Liver (tissue), 9 donors: ENCODE measurements around the gene ALAS1. TPM values are rescaled to one million over a fixed set of nuclear protein-coding genes. Genes with fewer than 3 reads are reported as not detected.

ENCODE experiments used
- DNase-seq: peaks from one replicate; pipeline ENCODE4 v3.0.0-alpha.2; 2017; ENCODE audit warnings: low spot score
- H3K27ac ChIP-seq, 2 donors: one replicate each; pipeline ENCODE4 v1.7.0; 2013; ENCODE audit warnings: inconsistent platforms in 2 of 2, low read length in 2 of 2, control low read depth in 1 of 2, low read depth in 1 of 2, mild to moderate bottlenecking in 1 of 2
- H3K27me3 ChIP-seq, 4 donors: one replicate each; pipeline versions ENCODE4 v1.6.1 to v1.7.0; 2013; ENCODE audit warnings: low read length in 3 of 4, inconsistent platforms in 1 of 4, mild to moderate bottlenecking in 1 of 4, moderate library complexity in 1 of 4; ENCODE audit not compliant: control insufficient read depth in 4 of 4, insufficient read depth in 4 of 4
- H3K36me3 ChIP-seq, 4 donors: one replicate each; pipeline versions ENCODE4 v1.6.1 to v1.7.0; 2013; ENCODE audit warnings: low read length in 3 of 4, mild to moderate bottlenecking in 3 of 4, low read depth in 1 of 4, moderate library complexity in 1 of 4; ENCODE audit not compliant: control insufficient read depth in 4 of 4, insufficient read depth in 3 of 4
- H3K4me1 ChIP-seq, 4 donors: one replicate each; pipeline versions ENCODE4 v1.6.1 to v1.7.0; 2013; ENCODE audit warnings: low read length in 3 of 4, mild to moderate bottlenecking in 3 of 4, moderate library complexity in 1 of 4; ENCODE audit not compliant: control insufficient read depth in 4 of 4, insufficient read depth in 4 of 4
- H3K4me3 ChIP-seq, 3 donors: one replicate each; pipeline versions ENCODE4 v1.6.1 to v1.7.0; 2013; ENCODE audit warnings: low read length in 3 of 3, control low read depth in 1 of 3, low read depth in 1 of 3, mild to moderate bottlenecking in 1 of 3
- H3K9ac ChIP-seq, 2 donors: one replicate each; pipeline ENCODE4 v1.7.0; 2013; ENCODE audit warnings: low read length in 2 of 2, mild to moderate bottlenecking in 2 of 2, moderate library complexity in 2 of 2, control low read depth in 1 of 2, low read depth in 1 of 2
- H3K9me3 ChIP-seq, 4 donors: one replicate each; pipeline versions ENCODE4 v1.6.1 to v1.7.0; 2013; ENCODE audit warnings: low read length in 3 of 4; ENCODE audit not compliant: control insufficient read depth in 4 of 4
- EGR1 ChIP-seq, 2 donors: IDR thresholded peaks; 2 replicates each; pipeline ENCODE4 v1.6.1; 2016 to 2018; ENCODE audit warnings: antibody characterized with exemption in 2 of 2, low read depth in 2 of 2
- FOXA1 ChIP-seq: IDR thresholded peaks from 2 replicates; pipeline ENCODE4 v1.6.1; 2016; ENCODE audit warnings: antibody characterized with exemption
- FOXA2 ChIP-seq: IDR thresholded peaks from 2 replicates; pipeline ENCODE4 v1.6.1; 2016; ENCODE audit warnings: antibody characterized with exemption
- GABPA ChIP-seq, 2 donors: IDR thresholded peaks in 1 of 2; conservative IDR thresholded peaks in 1 of 2; 2 replicates each; pipeline ENCODE4 v1.6.1; 2016; ENCODE audit warnings: antibody characterized with exemption in 2 of 2, mild to moderate bottlenecking in 1 of 2, moderate library complexity in 1 of 2
- HNF4A ChIP-seq, 2 donors: conservative IDR thresholded peaks; 2 replicates each; pipeline ENCODE4 v1.6.1; 2016; ENCODE audit warnings: antibody characterized with exemption in 2 of 2, mild to moderate bottlenecking in 2 of 2
- HNF4G ChIP-seq: IDR thresholded peaks from 2 replicates; pipeline ENCODE4 v1.6.1; 2016; ENCODE audit warnings: antibody characterized with exemption
- JUND ChIP-seq, 2 donors: IDR thresholded peaks; 2 replicates each; pipeline ENCODE4 v1.6.1; 2016; ENCODE audit warnings: antibody characterized with exemption in 2 of 2
- NR2F2 ChIP-seq: IDR thresholded peaks from 2 replicates; pipeline ENCODE4 v1.6.1; 2016; ENCODE audit warnings: antibody characterized with exemption
- RAD21 ChIP-seq, 2 donors: IDR thresholded peaks; 2 replicates each; pipeline ENCODE4 v1.6.1; 2016; ENCODE audit warnings: antibody characterized with exemption in 2 of 2, mild to moderate bottlenecking in 2 of 2
- RXRA ChIP-seq, 2 donors: IDR thresholded peaks; 2 replicates each; pipeline ENCODE4 v1.6.1; 2017 to 2018; ENCODE audit warnings: antibody characterized with exemption in 2 of 2, mild to moderate bottlenecking in 1 of 2
- SP1 ChIP-seq: IDR thresholded peaks from 2 replicates; pipeline ENCODE4 v1.6.1; 2018; ENCODE audit warnings: antibody characterized with exemption, mild to moderate bottlenecking
- TAF1 ChIP-seq: conservative IDR thresholded peaks from 2 replicates; pipeline ENCODE4 v1.6.1; 2016; ENCODE audit warnings: antibody characterized with exemption, mild to moderate bottlenecking
- YY1 ChIP-seq: IDR thresholded peaks from 2 replicates; pipeline ENCODE4 v1.6.1; 2016; ENCODE audit warnings: antibody characterized with exemption, mild to moderate bottlenecking
- WGBS: extraction: QIAGEN DNeasy Blood & Tissue Kit; methylation state at CpG from one replicate; pipeline ENCODE4 v1.1.7; 2013; 5-methylcytosine and 5-hydroxymethylcytosine counted together
- polyA plus RNA-seq, 2 donors: library from polyadenylated mRNA; stranded (reverse) in 1 of 2; unstranded in 1 of 2; fragments of 200-250 nt in 1 of 2; fragments of >200 nt in 1 of 2; fragmentation: Nextera tagmentation in 1 of 2; extraction: Ambion mirVana in 1 of 2; gene quantifications; one replicate each; pipeline versions ENCODE4 v1.2.1 to v1.2.3, GENCODE V29; 2013 to 2015
- total RNA-seq, 2 donors: library from RNA; depleted of rRNA; stranded (reverse); fragments of >200 nt; gene quantifications; one replicate each; pipeline ENCODE4 v1.2.3, GENCODE V29; 2014
- TF ChIP-seq, protein P1 (sequence below): IDR thresholded peaks from 2 replicates; pipeline ENCODE4 v1.6.1; 2016; ENCODE audit warnings: antibody characterized with exemption, mild to moderate bottlenecking
- TF ChIP-seq, protein P2 (sequence below): IDR thresholded peaks from 2 replicates; pipeline ENCODE4 v1.6.1; 2016; ENCODE audit warnings: antibody characterized with exemption
- TF ChIP-seq, protein P3 (sequence below): IDR thresholded peaks from 2 replicates; pipeline ENCODE4 v1.6.1; 2016; ENCODE audit warnings: antibody characterized with exemption
- TF ChIP-seq, protein P4 (sequence below): IDR thresholded peaks from 2 replicates; pipeline ENCODE4 v1.6.1; 2016; ENCODE audit warnings: antibody characterized with exemption
- TF ChIP-seq, protein P5 (sequence below): fragments of 150-350 bp; IDR thresholded peaks from 2 replicates; pipeline ENCODE4 v1.5.1; 2017; ENCODE audit warnings: improper control_type of control experiment, low read depth, low read length; ENCODE audit not compliant: missing input control
- donor health status: healthy.
- donor health status: healthy.
- donor health status: healthy.
- donor health status: healthy.
- donor health status: healthy.

Gene ALAS1
- total and polyA plus RNA-seq, 4 donors = 32.3 to 421 (median 137) TPM

DNA sequence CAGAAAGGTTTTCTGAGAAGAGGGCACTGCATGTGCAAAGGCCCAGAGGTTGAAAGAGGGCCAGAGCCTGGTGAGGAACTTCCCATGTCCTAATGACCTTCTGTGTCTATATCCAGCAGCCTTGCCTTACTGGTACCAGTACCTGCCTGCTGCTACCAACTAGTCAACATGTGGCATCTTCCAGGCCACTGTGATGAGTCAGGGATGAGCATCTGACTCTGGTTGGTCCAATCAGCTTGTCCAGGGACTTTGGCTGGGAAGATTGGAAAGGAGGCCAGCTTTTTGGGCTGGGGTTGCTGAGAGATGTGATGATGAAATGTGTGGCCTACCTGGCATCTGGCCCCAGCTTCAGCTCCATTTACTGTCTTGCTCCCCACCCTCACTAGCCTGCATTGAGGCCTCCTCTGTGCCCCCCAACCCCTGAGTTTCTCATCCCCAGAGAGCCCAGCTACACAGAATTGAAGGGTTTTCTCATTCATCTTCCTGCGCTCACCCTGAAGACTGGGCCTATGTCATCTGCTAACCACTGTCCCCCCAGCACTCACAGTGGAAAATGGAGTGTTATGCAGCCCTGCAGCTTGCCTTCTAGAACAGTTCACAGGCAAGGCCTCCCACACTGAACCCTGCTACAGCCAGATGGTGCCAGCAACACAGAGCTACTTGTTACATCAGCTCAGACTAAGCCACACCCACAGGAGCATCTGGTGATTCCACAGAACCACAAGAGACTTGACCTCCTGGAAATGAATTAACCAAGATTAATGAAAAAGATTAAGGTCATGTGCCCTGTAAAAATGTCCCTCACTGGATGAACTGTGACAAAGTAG, 42.3 kb downstream of the ALAS1 start:
- Histone ChIP-seq H3K27me3 (no peaks in the 10 kb centered on the region), H3K36me3 (no peaks in the 10 kb centered on the region), H3K9ac (no peak overlapping the region), H3K4me3 (no peak overlapping the region), H3K4me1 (peaks cover 11 to 52% (median 29%) of the 10 kb centered on the region in 4 donors), H3K27ac (peak overlapping the region; percentile 47), H3K9me3 (no peaks in the 10 kb centered on the region)
- 100% methylated on average over 1 of the region's 1 CpG for WGBS
- no peak for DNase-seq
- TF ChIP-seq SP1 (peak; percentile 44), FOXA2 (peak; percentile 39), RXRA (IDR thresholded peaks at IDR 0.05) (peak in 1 of 2 donors; percentile 43), HNF4A (conservative IDR thresholded peaks at IDR 0.05) (peak; percentile 24 to 51), FOXA1 (no peak), JUND (IDR thresholded peaks at IDR 0.05) (peak in 1 of 2 donors; percentile 90), HNF4G (no peak), NR2F2 (peak; percentile 17), RAD21 (IDR thresholded peaks at IDR 0.05) (peak in 1 of 2 donors; percentile 17), GABPA (IDR thresholded peaks at IDR 0.05 in 1 of 2, conservative IDR thresholded peaks at IDR 0.05 in 1 of 2) (no peak)
- TF ChIP-seq, protein P1, sequence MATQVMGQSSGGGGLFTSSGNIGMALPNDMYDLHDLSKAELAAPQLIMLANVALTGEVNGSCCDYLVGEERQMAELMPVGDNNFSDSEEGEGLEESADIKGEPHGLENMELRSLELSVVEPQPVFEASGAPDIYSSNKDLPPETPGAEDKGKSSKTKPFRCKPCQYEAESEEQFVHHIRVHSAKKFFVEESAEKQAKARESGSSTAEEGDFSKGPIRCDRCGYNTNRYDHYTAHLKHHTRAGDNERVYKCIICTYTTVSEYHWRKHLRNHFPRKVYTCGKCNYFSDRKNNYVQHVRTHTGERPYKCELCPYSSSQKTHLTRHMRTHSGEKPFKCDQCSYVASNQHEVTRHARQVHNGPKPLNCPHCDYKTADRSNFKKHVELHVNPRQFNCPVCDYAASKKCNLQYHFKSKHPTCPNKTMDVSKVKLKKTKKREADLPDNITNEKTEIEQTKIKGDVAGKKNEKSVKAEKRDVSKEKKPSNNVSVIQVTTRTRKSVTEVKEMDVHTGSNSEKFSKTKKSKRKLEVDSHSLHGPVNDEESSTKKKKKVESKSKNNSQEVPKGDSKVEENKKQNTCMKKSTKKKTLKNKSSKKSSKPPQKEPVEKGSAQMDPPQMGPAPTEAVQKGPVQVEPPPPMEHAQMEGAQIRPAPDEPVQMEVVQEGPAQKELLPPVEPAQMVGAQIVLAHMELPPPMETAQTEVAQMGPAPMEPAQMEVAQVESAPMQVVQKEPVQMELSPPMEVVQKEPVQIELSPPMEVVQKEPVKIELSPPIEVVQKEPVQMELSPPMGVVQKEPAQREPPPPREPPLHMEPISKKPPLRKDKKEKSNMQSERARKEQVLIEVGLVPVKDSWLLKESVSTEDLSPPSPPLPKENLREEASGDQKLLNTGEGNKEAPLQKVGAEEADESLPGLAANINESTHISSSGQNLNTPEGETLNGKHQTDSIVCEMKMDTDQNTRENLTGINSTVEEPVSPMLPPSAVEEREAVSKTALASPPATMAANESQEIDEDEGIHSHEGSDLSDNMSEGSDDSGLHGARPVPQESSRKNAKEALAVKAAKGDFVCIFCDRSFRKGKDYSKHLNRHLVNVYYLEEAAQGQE = peak; percentile 12
- TF ChIP-seq, protein P2, sequence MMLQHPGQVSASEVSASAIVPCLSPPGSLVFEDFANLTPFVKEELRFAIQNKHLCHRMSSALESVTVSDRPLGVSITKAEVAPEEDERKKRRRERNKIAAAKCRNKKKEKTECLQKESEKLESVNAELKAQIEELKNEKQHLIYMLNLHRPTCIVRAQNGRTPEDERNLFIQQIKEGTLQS = peak; percentile 76

DNA sequence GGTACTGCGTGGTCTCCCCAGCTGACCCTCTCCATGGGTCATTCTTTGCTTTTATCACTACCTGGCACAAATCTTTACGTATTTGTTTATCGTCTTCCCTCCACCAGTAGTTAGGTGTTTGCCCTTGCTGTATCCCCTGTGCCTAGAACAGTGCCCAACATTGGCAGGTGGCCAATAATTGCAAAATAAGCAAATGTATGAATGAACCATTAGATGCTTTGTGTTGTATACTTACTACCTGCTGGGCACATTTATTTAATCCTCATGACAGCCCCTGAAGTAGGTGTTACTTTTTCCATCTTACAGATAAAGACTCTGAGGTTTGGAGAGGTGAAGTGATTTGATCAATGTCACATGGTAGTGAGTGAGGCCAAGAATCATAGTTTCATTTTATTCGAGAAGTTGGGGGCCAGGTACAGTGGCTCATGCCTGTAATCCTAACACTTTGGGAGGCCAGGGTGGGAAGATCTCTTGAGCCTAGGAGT, 43.0 kb downstream of the ALAS1 start:
- Histone ChIP-seq H3K4me1 (peaks cover 11 to 50% (median 26%) of the 10 kb centered on the region in 4 donors), H3K36me3 (no peaks in the 10 kb centered on the region), H3K9me3 (no peaks in the 10 kb centered on the region), H3K4me3 (no peak overlapping the region), H3K27me3 (no peaks in the 10 kb centered on the region), H3K27ac (no peak overlapping the region), H3K9ac (no peak overlapping the region)
- DNase-seq = no peak
- TF ChIP-seq HNF4A (conservative IDR thresholded peaks at IDR 0.05) = no peak
- TF ChIP-seq FOXA1 = no peak
- no peak for TF ChIP-seq GABPA (IDR thresholded peaks at IDR 0.05 in 1 of 2, conservative IDR thresholded peaks at IDR 0.05 in 1 of 2)
- TF ChIP-seq YY1 = no peak
- TF ChIP-seq, protein P3, sequence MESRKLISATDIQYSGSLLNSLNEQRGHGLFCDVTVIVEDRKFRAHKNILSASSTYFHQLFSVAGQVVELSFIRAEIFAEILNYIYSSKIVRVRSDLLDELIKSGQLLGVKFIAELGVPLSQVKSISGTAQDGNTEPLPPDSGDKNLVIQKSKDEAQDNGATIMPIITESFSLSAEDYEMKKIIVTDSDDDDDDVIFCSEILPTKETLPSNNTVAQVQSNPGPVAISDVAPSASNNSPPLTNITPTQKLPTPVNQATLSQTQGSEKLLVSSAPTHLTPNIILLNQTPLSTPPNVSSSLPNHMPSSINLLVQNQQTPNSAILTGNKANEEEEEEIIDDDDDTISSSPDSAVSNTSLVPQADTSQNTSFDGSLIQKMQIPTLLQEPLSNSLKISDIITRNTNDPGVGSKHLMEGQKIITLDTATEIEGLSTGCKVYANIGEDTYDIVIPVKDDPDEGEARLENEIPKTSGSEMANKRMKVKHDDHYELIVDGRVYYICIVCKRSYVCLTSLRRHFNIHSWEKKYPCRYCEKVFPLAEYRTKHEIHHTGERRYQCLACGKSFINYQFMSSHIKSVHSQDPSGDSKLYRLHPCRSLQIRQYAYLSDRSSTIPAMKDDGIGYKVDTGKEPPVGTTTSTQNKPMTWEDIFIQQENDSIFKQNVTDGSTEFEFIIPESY = no peak
- TF ChIP-seq, protein P4, sequence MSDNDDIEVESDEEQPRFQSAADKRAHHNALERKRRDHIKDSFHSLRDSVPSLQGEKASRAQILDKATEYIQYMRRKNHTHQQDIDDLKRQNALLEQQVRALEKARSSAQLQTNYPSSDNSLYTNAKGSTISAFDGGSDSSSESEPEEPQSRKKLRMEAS = no peak
- TF ChIP-seq NR2F2 = no peak
- no peak for TF ChIP-seq FOXA2
- TF ChIP-seq, protein P1 = no peak
- TF ChIP-seq, protein P2 = no peak
- TF ChIP-seq EGR1 (IDR thresholded peaks at IDR 0.05; ENCODE audit: low read depth in 2 of 2) = no peak
- TF ChIP-seq RXRA (IDR thresholded peaks at IDR 0.05) = no peak
- TF ChIP-seq RAD21 (IDR thresholded peaks at IDR 0.05) = no peak
- TF ChIP-seq, protein P5, sequence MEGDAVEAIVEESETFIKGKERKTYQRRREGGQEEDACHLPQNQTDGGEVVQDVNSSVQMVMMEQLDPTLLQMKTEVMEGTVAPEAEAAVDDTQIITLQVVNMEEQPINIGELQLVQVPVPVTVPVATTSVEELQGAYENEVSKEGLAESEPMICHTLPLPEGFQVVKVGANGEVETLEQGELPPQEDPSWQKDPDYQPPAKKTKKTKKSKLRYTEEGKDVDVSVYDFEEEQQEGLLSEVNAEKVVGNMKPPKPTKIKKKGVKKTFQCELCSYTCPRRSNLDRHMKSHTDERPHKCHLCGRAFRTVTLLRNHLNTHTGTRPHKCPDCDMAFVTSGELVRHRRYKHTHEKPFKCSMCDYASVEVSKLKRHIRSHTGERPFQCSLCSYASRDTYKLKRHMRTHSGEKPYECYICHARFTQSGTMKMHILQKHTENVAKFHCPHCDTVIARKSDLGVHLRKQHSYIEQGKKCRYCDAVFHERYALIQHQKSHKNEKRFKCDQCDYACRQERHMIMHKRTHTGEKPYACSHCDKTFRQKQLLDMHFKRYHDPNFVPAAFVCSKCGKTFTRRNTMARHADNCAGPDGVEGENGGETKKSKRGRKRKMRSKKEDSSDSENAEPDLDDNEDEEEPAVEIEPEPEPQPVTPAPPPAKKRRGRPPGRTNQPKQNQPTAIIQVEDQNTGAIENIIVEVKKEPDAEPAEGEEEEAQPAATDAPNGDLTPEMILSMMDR = no peak
- no peak for TF ChIP-seq TAF1
- TF ChIP-seq HNF4G = no peak
- no peak for TF ChIP-seq JUND (IDR thresholded peaks at IDR 0.05)
- TF ChIP-seq SP1 = no peak
- WGBS = 84% methylated on average over 4 of the region's 4 CpGs
